ENCODE measurements around the gene NHLH2.

Gene NHLH2

DNA sequence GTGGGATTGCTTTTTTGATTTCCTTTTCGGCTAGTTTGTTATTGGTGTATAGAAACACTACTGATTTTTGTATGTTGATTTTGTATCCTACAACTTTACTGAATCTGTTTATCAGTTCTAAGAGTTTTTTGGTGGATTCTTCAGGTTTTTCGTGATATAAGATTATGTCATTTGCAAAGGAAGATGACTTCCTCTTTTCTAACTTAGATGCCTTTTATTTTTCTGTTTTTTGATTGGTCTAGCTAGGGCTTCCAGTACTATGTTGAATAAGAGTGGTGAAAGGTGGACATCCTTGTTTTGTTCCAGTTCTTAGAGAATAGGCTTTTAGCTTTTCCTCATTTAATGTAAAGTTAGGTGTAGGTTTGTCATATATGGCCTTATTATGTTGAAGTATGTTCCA is 13.1 kb upstream of the NHLH2 start:
- TF ChIP-seq TAF1 (IDR thresholded peaks at IDR 0.05; ENCODE audit: borderline replicate concordance, insufficient read depth, low read length), result no peak
- TF ChIP-seq SIN3A (IDR thresholded peaks at IDR 0.05; ENCODE audit: borderline replicate concordance, insufficient read depth, low read length), result no peak
- TF ChIP-seq, protein P1, sequence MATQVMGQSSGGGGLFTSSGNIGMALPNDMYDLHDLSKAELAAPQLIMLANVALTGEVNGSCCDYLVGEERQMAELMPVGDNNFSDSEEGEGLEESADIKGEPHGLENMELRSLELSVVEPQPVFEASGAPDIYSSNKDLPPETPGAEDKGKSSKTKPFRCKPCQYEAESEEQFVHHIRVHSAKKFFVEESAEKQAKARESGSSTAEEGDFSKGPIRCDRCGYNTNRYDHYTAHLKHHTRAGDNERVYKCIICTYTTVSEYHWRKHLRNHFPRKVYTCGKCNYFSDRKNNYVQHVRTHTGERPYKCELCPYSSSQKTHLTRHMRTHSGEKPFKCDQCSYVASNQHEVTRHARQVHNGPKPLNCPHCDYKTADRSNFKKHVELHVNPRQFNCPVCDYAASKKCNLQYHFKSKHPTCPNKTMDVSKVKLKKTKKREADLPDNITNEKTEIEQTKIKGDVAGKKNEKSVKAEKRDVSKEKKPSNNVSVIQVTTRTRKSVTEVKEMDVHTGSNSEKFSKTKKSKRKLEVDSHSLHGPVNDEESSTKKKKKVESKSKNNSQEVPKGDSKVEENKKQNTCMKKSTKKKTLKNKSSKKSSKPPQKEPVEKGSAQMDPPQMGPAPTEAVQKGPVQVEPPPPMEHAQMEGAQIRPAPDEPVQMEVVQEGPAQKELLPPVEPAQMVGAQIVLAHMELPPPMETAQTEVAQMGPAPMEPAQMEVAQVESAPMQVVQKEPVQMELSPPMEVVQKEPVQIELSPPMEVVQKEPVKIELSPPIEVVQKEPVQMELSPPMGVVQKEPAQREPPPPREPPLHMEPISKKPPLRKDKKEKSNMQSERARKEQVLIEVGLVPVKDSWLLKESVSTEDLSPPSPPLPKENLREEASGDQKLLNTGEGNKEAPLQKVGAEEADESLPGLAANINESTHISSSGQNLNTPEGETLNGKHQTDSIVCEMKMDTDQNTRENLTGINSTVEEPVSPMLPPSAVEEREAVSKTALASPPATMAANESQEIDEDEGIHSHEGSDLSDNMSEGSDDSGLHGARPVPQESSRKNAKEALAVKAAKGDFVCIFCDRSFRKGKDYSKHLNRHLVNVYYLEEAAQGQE (IDR thresholded peaks at IDR 0.05; ENCODE audit: insufficient read depth in 1 of 2, low read depth in 2 of 2, low read length in 2 of 2), result no peak
- TF ChIP-seq POLR2AphosphoS5 (IDR thresholded peaks at IDR 0.05; ENCODE audit: low read depth, low read length), result no peak
- no peak for TF ChIP-seq FOXP2 (optimal IDR thresholded peaks at IDR 0.05; ENCODE audit: borderline replicate concordance, extremely low read depth, extremely low read length, insufficient read depth)

DNA sequence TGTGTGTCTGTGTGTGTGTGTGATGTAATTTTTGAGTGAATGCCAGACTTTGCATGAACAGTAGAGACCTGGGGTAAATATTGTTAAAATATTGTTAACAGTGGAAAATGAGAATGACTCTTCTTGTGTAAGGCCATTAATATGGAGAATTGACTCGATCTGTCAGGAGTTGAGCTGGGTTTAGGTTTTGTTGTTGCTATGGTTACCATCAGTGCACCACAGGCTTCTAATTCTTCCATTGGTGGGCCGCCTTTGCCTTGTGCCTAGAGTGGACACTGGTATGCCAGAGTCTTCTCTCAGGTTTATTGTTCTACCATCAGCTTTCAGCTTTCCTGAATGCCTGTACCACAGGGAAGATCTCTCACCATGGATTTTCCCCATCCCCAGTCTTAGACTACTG is 10.0 kb upstream of the NHLH2 start:
- TF ChIP-seq POLR2AphosphoS5 (IDR thresholded peaks at IDR 0.05; ENCODE audit: low read depth, low read length) (no peak), SIN3A (IDR thresholded peaks at IDR 0.05; ENCODE audit: borderline replicate concordance, insufficient read depth, low read length) (no peak), FOXP2 (optimal IDR thresholded peaks at IDR 0.05; ENCODE audit: borderline replicate concordance, extremely low read depth, extremely low read length, insufficient read depth) (no peak), TAF1 (IDR thresholded peaks at IDR 0.05; ENCODE audit: borderline replicate concordance, insufficient read depth, low read length) (no peak)
- TF ChIP-seq, protein P1 (IDR thresholded peaks at IDR 0.05; ENCODE audit: insufficient read depth in 1 of 2, low read depth in 2 of 2, low read length in 2 of 2), result no peak

DNA sequence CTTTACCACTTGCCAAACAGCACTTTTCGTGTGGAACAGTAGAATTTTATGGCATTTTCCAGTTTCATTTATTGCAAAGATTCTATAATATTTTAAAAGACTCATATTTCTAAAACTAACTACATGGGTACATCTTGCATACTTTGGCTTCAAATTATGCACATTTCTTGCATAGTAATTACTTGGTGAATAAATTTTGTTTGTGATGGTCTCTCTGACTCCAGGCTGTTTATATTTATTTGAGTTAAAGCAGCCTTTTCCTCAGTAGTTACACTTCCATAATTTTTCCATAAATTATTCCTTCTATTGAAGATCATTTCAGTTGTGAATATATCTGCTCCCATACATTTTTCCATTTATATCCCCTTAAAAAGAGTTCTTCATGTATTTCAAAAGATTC is 6.9 kb upstream of the NHLH2 start:
- TF ChIP-seq TAF1 (IDR thresholded peaks at IDR 0.05; ENCODE audit: borderline replicate concordance, insufficient read depth, low read length), result no peak
- TF ChIP-seq FOXP2 (optimal IDR thresholded peaks at IDR 0.05; ENCODE audit: borderline replicate concordance, extremely low read depth, extremely low read length, insufficient read depth), result no peak
- TF ChIP-seq, protein P1 (IDR thresholded peaks at IDR 0.05; ENCODE audit: insufficient read depth in 1 of 2, low read depth in 2 of 2, low read length in 2 of 2), result no peak
- no peak for TF ChIP-seq SIN3A (IDR thresholded peaks at IDR 0.05; ENCODE audit: borderline replicate concordance, insufficient read depth, low read length)
- TF ChIP-seq POLR2AphosphoS5 (IDR thresholded peaks at IDR 0.05; ENCODE audit: low read depth, low read length), result no peak

DNA sequence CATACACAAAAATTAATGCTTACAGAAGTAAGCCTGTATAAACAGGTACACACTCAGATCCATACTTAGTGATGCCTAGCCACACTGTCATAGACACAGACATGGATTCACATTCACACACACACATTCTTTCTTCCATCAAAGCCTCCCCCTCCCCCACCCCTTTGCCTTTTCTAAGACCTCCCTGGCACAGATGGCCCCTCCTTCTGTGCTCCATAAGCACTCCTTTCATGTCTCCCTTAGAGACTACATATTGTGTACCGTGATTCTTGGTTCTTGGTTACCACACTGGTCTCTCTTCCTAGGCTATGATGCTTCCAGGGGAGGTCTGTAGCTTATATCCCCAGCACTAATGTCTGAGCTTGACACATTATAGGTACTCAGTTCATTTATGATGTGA is 2.0 kb upstream of the NHLH2 start:
- TF ChIP-seq, protein P1 (IDR thresholded peaks at IDR 0.05; ENCODE audit: insufficient read depth in 1 of 2, low read depth in 2 of 2, low read length in 2 of 2), result no peak
- TF ChIP-seq POLR2AphosphoS5 (IDR thresholded peaks at IDR 0.05; ENCODE audit: low read depth, low read length) (no peak), SIN3A (IDR thresholded peaks at IDR 0.05; ENCODE audit: borderline replicate concordance, insufficient read depth, low read length) (no peak), TAF1 (IDR thresholded peaks at IDR 0.05; ENCODE audit: borderline replicate concordance, insufficient read depth, low read length) (no peak), FOXP2 (optimal IDR thresholded peaks at IDR 0.05; ENCODE audit: borderline replicate concordance, extremely low read depth, extremely low read length, insufficient read depth) (no peak)
